B cell (primary cell): ENCODE measurements around the gene ATP8B2. TPM values are rescaled to one million over a fixed set of nuclear protein-coding genes. Genes with fewer than 3 reads are reported as not detected.

Experiments
- ATAC-seq: fragments of 200-7000 bp; cut with Tn5 transposase; one replicate; pipeline ENCODE4 v1.10.0; 2021; ENCODE audit warnings: low read depth, mild to moderate bottlenecking, moderate number of reproducible peaks, moderate library complexity
- CTCF ChIA-PET: fragments of 350-600 bp; sonication (Branson Sonifier 250); formaldehyde crosslinking; loops from one replicate; lab custom pipeline; 2021; ENCODE audit warnings: antibody characterized with exemption, inconsistent platforms; lab: Charles Lee
- POLR2A ChIA-PET: fragments of 350-600 bp; sonication (Branson Sonifier 250); formaldehyde crosslinking; loops from one replicate; lab custom pipeline; 2021; ENCODE audit warnings: antibody characterized with exemption; lab: Charles Lee
- DNase-seq: peaks from one replicate; pipeline ENCODE4 v3.0.0; 2013
- H2AFZ ChIP-seq: 2 replicates; pipeline ENCODE4 v1.6.1; 2012; ENCODE audit warnings: mild to moderate bottlenecking, low read depth, low read length; ENCODE audit not compliant: insufficient read depth, poor library complexity, severe bottlenecking
- H3K27ac ChIP-seq, 2 donors: 1 replicate in 1 of 2; 2 replicates in 1 of 2; pipeline ENCODE4 v1.5.1; 2012 to 2013; ENCODE audit warnings: low read length in 2 of 2, mild to moderate bottlenecking in 2 of 2, moderate library complexity in 1 of 2
- H3K27me3 ChIP-seq, 4 experiments: fragments of 200-600 bp in 1 of 4; sonication (generic) in 1 of 4; replicated peaks in 1 of 4; 1 replicate in 2 of 4; 2 replicates in 2 of 4; pipeline versions ENCODE4 v1.6.1 to v1.7.0; 2013 to 2016; ENCODE audit warnings: low read length in 3 of 4, mild to moderate bottlenecking in 2 of 4, mixed read lengths in 1 of 4, moderate library complexity in 1 of 4; ENCODE audit not compliant: insufficient read depth in 4 of 4, control insufficient read depth in 3 of 4; ENCODE audit errors: control extremely low read depth in 1 of 4
- H3K36me3 ChIP-seq, 2 experiments: replicated peaks in 1 of 2; 1 replicate in 1 of 2; 2 replicates in 1 of 2; pipeline versions ENCODE4 v1.6.1 to v1.7.1; 2013; ENCODE audit warnings: low read length in 1 of 2; ENCODE audit not compliant: insufficient read depth in 2 of 2, control insufficient read depth in 1 of 2; ENCODE audit errors: control extremely low read depth in 1 of 2, extremely low read depth in 1 of 2
- H3K4me1 ChIP-seq, 2 donors: fragments of 200-600 bp in 1 of 2; sonication (generic) in 1 of 2; 1 replicate in 1 of 2; 2 replicates in 1 of 2; pipeline versions ENCODE4 v1.5.1 to v1.6.1; 2013 to 2017; ENCODE audit warnings: low read length in 2 of 2; ENCODE audit not compliant: control insufficient read depth in 2 of 2, insufficient read depth in 2 of 2
- H3K4me2 ChIP-seq: replicated peaks from 2 replicates; pipeline ENCODE3; 2012; ENCODE audit warnings: mild to moderate bottlenecking, low read depth, low read length; ENCODE audit not compliant: poor library complexity, severe bottlenecking
- H3K4me3 ChIP-seq, 5 experiments: fragments of 200-600 bp in 1 of 5; sonication (generic) in 1 of 5; 1 replicate in 3 of 5; 2 replicates in 2 of 5; pipeline versions ENCODE4 v1.5.1 to v1.7.0; 2011 to 2016; ENCODE audit warnings: low read length in 4 of 5, mild to moderate bottlenecking in 4 of 5, low read depth in 2 of 5, control low read depth in 1 of 5, moderate library complexity in 1 of 5; ENCODE audit not compliant: insufficient read depth in 1 of 5; ENCODE audit errors: control extremely low read depth in 1 of 5, extremely low read depth in 1 of 5
- H3K79me2 ChIP-seq: fragments of 200-600 bp; sonication (generic); one replicate; pipeline ENCODE4 v1.6.0; 2016; ENCODE audit warnings: low read length; ENCODE audit not compliant: control insufficient read depth, insufficient read depth
- H3K9ac ChIP-seq: fragments of 200-600 bp; sonication (generic); 2 replicates; pipeline ENCODE4 v1.6.1; 2017; ENCODE audit warnings: mild to moderate bottlenecking, low read length, moderate library complexity
- H3K9me3 ChIP-seq, 3 donors: one replicate each; pipeline versions ENCODE4 v1.6.1 to v1.7.1; 2013; ENCODE audit warnings: low read length in 2 of 3; ENCODE audit not compliant: control insufficient read depth in 2 of 3, insufficient read depth in 1 of 3; ENCODE audit errors: control extremely low read depth in 1 of 3
- H4K20me1 ChIP-seq: 2 replicates; pipeline ENCODE4 v1.6.0; 2012; ENCODE audit warnings: mild to moderate bottlenecking, low read length; ENCODE audit not compliant: insufficient read depth, control insufficient read depth, poor library complexity, severe bottlenecking
- H3K27ac Mint-ChIP-seq: one replicate; pipeline ENCODE4 v1.8.0; 2021; ENCODE audit warnings: mixed read lengths
- H3K27me3 Mint-ChIP-seq: one replicate; pipeline ENCODE4 v1.8.0; 2021; ENCODE audit warnings: mixed read lengths
- H3K4me1 Mint-ChIP-seq: one replicate; pipeline ENCODE4 v1.8.0; 2021; ENCODE audit warnings: mixed read lengths
- H3K4me3 Mint-ChIP-seq: one replicate; pipeline ENCODE4 v1.8.0; 2021; ENCODE audit warnings: mixed read lengths
- H3K9me3 Mint-ChIP-seq: one replicate; pipeline ENCODE4 v1.8.0; 2022; ENCODE audit warnings: mixed read lengths; ENCODE audit not compliant: insufficient read depth
- CTCF ChIP-seq: fragments of 200-600 bp; IDR thresholded peaks from one replicate; pipeline ENCODE4 v1.8.0; 2022; ENCODE audit warnings: antibody characterized with exemption, mild to moderate bottlenecking
- EZH2 ChIP-seq: IDR thresholded peaks from 2 replicates; pipeline ENCODE4 v1.6.1; 2012; ENCODE audit warnings: borderline replicate concordance, low read depth, mild to moderate bottlenecking, moderate library complexity, low read length; ENCODE audit not compliant: insufficient read depth, poor library complexity, severe bottlenecking
- WGBS: methylation state at CpG from one replicate; pipeline ENCODE4 v1.1.5; 2013; ENCODE audit warnings: missing lambda C conversion rate; ENCODE audit not compliant: insufficient coverage; 5-methylcytosine and 5-hydroxymethylcytosine counted together
- intact Hi-C: fragments of 100-400 bp; cut with micrococcal nuclease; formaldehyde crosslinking; loops from one replicate; pipeline ENCODE4 v1.10.0; 2022
- polyA plus RNA-seq: library from polyadenylated mRNA; depleted of rRNA; stranded (reverse); fragments of >200 nt; gene quantifications from 2 replicates; pipeline ENCODE4 v1.2.3, GENCODE V29; 2012
- total RNA-seq, 2 donors: library from RNA; stranded (reverse); fragments of 120-200 nt in 1 of 2; gene quantifications; 1 replicate in 1 of 2; 2 replicates in 1 of 2; pipeline versions ENCODE4 v1.2.3 to v1.2.4, GENCODE V29; 2013 to 2022

Gene ATP8B2
- total and polyA plus RNA-seq, 2 donors (not counting 1 experiment from before 2014, with no cell fraction given), result 31.1 to 50.2 TPM

- Histone ChIP-seq H3K79me2 (no peaks in the 10 kb centered on the region), H3K4me2 (peak overlapping the region; percentile 92), H3K4me3 (peak overlapping the region in 4 of 5 experiments; percentile 29 to 87 (median 60)), H3K27ac (no peak overlapping the region), H4K20me1 (peaks cover 14% of the 10 kb centered on the region), H3K27me3 (no peaks in the 10 kb centered on the region), H3K36me3 (peaks cover 0 to 21% of the 10 kb centered on the region in 2 experiments), H3K9me3 (no peaks in the 10 kb centered on the region), H3K9ac (peak overlapping the region; percentile 65), H3K4me1 (peaks cover 39 to 54% of the 10 kb centered on the region in 2 donors), H2AFZ (peak overlapping the region; percentile 50)
- no peak for ATAC-seq
- TF ChIP-seq CTCF (no peak), EZH2 (no peak)
- peak overlapping the region; percentile 77 for H3K4me3 Mint-ChIP-seq
- peaks cover 54% of the 10 kb centered on the region for H3K4me1 Mint-ChIP-seq
- H3K27ac Mint-ChIP-seq, result peak overlapping the region; percentile 56
- H3K9me3 Mint-ChIP-seq, result no peaks in the 10 kb centered on the region
- DNase-seq, result no peak
- no peaks in the 10 kb centered on the region for H3K27me3 Mint-ChIP-seq
- ChIA-PET POLR2A (no interaction called here), CTCF (interaction anchor here (1.1 to 1.2 kb wide), 3 partner anchors 13 to 130 kb away, joined by 3 to 5 read pairs (median 3); no protein-coding TSS in a partner anchor)
- WGBS, result 91% methylated on average over 4 of the region's 6 CpGs
- intact Hi-C loops, result loop anchor here (2.0 to 10.0 kb wide), 6 partner anchors 76 to 1953 kb away; partner anchors contain the start of genes IL6R, PMVK, SMG5 and TMEM79
These were observed 3.8 kb downstream of the ATP8B2 start for GRCh38 chr1:154329152-154329521.

- intact Hi-C loops, result loop anchor here (2.0 to 10.0 kb wide), 6 partner anchors 75 to 1953 kb away; partner anchors contain the start of genes IL6R, PMVK, SMG5 and TMEM79
- peaks cover 0 to 25% of the 10 kb centered on the region in 2 experiments for H3K36me3 ChIP-seq
- no peak overlapping the region for H2AFZ ChIP-seq
- no peaks in the 10 kb centered on the region for H3K79me2 ChIP-seq
- H3K4me1 ChIP-seq, result peaks cover 39 to 51% of the 10 kb centered on the region in 2 donors
- Mint-ChIP-seq H3K9me3 (no peaks in the 10 kb centered on the region), H3K27me3 (no peaks in the 10 kb centered on the region), H3K4me3 (peak overlapping the region; percentile 77), H3K4me1 (peaks cover 51% of the 10 kb centered on the region), H3K27ac (peak overlapping the region; percentile 56)
- TF ChIP-seq CTCF, result no peak
- no peak for TF ChIP-seq EZH2
- no peak overlapping the region for H3K27ac ChIP-seq
- peaks cover 14% of the 10 kb centered on the region for H4K20me1 ChIP-seq
- no peak overlapping the region for H3K9ac ChIP-seq
- ATAC-seq (no peak), DNase-seq (no peak)
- ChIA-PET POLR2A (no interaction called here), CTCF (interaction anchor here (1.1 to 1.2 kb wide), 3 partner anchors 12 to 130 kb away, joined by 3 to 5 read pairs (median 3); no protein-coding TSS in a partner anchor)
- H3K9me3 ChIP-seq, result no peaks in the 10 kb centered on the region
- 90% methylated on average over 2 of the region's 7 CpGs for WGBS
- H3K4me3 ChIP-seq, result no peak overlapping the region
- no peaks in the 10 kb centered on the region for H3K27me3 ChIP-seq
- H3K4me2 ChIP-seq, result peak overlapping the region; percentile 92
These were observed 4.3 kb downstream of the ATP8B2 start for GRCh38 chr1:154329551-154330131.
